ENCODE measurements around the gene NECAP2.

DNA sequence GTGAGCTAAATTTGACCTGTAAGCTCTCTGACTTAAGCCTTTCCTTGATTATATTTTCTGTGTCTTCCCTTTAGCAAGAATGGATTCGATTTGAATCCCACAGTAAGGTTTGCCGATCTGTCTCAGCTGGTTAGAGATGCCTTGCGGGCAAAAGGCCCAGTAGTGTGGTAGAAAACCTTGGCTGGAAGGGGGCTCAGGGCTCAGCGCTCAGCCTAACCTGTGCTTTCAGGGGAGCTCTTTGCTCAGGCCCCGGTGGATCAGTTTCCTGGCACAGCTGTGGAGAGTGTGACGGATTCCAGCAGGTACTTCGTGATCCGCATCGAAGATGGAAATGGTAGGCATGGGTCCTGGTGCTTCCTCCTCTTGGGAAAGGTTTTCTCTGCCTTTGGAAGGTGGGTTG lies 7.1 kb downstream of the NECAP2 start:
- TF ChIP-seq, protein P1, sequence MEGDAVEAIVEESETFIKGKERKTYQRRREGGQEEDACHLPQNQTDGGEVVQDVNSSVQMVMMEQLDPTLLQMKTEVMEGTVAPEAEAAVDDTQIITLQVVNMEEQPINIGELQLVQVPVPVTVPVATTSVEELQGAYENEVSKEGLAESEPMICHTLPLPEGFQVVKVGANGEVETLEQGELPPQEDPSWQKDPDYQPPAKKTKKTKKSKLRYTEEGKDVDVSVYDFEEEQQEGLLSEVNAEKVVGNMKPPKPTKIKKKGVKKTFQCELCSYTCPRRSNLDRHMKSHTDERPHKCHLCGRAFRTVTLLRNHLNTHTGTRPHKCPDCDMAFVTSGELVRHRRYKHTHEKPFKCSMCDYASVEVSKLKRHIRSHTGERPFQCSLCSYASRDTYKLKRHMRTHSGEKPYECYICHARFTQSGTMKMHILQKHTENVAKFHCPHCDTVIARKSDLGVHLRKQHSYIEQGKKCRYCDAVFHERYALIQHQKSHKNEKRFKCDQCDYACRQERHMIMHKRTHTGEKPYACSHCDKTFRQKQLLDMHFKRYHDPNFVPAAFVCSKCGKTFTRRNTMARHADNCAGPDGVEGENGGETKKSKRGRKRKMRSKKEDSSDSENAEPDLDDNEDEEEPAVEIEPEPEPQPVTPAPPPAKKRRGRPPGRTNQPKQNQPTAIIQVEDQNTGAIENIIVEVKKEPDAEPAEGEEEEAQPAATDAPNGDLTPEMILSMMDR (IDR thresholded peaks at IDR 0.05): no peak
- no peak for TF ChIP-seq POLR2A (IDR thresholded peaks at IDR 0.05)

All from thyroid gland (tissue), 4 donors.